Naive thymus-derived CD4-positive, alpha-beta T cell (primary cell): ENCODE measurements around the gene ORAI1. TPM values are rescaled to one million over a fixed set of nuclear protein-coding genes. Genes with fewer than 3 reads are reported as not detected.
"Not testable (repeated sequence)": the region's sequence is repeated elsewhere in the genome, so short reads cannot be mapped to it uniquely, and the experiment has no call there.

Experiments used
- ATAC-seq: fragments of 150-1000 bp; cut with Tn5 transposase; 2 replicates; pipeline ENCODE4 v1.10.0; 2021; ENCODE audit warnings: mild to moderate bottlenecking, moderate library complexity
- CTCF ChIA-PET: fragments of 350-600 bp; sonication (Branson Sonifier 250); formaldehyde crosslinking; loops from one replicate; lab custom pipeline; 2021; ENCODE audit warnings: antibody characterized with exemption; lab: Charles Lee
- POLR2A ChIA-PET: fragments of 350-600 bp; sonication (Branson Sonifier 250); formaldehyde crosslinking; loops from one replicate; lab custom pipeline; 2021; ENCODE audit warnings: antibody characterized with exemption, inconsistent platforms; lab: Charles Lee
- DNase-seq, 9 donors: peaks; one replicate each; pipeline versions ENCODE4 v3.0.0 to v3.0.0-alpha.2; 2020 to 2022; ENCODE audit warnings: mixed read lengths in 1 of 9
- H3K27ac ChIP-seq: one replicate; pipeline ENCODE4 v1.7.0; 2013; ENCODE audit warnings: mild to moderate bottlenecking, low read depth, low read length, moderate library complexity
- H3K27me3 ChIP-seq, 2 donors: one replicate each; pipeline ENCODE4 v1.7.0; 2013; ENCODE audit warnings: low read length in 2 of 2, mild to moderate bottlenecking in 2 of 2, moderate library complexity in 2 of 2; ENCODE audit not compliant: control insufficient read depth in 2 of 2, insufficient read depth in 2 of 2
- H3K36me3 ChIP-seq, 3 experiments: 1 replicate in 2 of 3; 2 replicates in 1 of 3; pipeline ENCODE4 v1.7.0; 2013; ENCODE audit warnings: low read length in 3 of 3, mild to moderate bottlenecking in 3 of 3, moderate library complexity in 1 of 3; ENCODE audit not compliant: insufficient read depth in 3 of 3, control insufficient read depth in 2 of 3
- H3K4me1 ChIP-seq, 2 donors: one replicate each; pipeline ENCODE4 v1.7.0; 2013; ENCODE audit warnings: low read length in 2 of 2, mild to moderate bottlenecking in 2 of 2, moderate library complexity in 1 of 2; ENCODE audit not compliant: control insufficient read depth in 2 of 2, insufficient read depth in 2 of 2
- H3K4me3 ChIP-seq: 2 replicates; pipeline ENCODE4 v1.7.0; 2013; ENCODE audit warnings: mild to moderate bottlenecking, low read length
- H3K9me3 ChIP-seq, 3 experiments: 1 replicate in 2 of 3; 2 replicates in 1 of 3; pipeline ENCODE4 v1.7.0; 2013; ENCODE audit warnings: low read length in 3 of 3; ENCODE audit not compliant: control insufficient read depth in 2 of 3
- H3K27ac Mint-ChIP-seq, 9 donors: one replicate each; pipeline ENCODE4 v1.8.0; 2020 to 2022; ENCODE audit warnings: mixed read lengths in 9 of 9, mild to moderate bottlenecking in 8 of 9, moderate library complexity in 5 of 9, inconsistent platforms in 2 of 9
- H3K27me3 Mint-ChIP-seq, 5 donors: one replicate each; pipeline ENCODE4 v1.8.0; 2021 to 2022; ENCODE audit warnings: mixed read lengths in 5 of 5, mild to moderate bottlenecking in 1 of 5
- H3K36me3 Mint-ChIP-seq, 5 donors: one replicate each; pipeline ENCODE4 v1.8.0; 2020 to 2022; ENCODE audit warnings: mixed read lengths in 5 of 5, mild to moderate bottlenecking in 3 of 5, inconsistent platforms in 1 of 5
- H3K4me1 Mint-ChIP-seq, 7 donors: one replicate each; pipeline ENCODE4 v1.8.0; 2020 to 2022; ENCODE audit warnings: mixed read lengths in 7 of 7, mild to moderate bottlenecking in 3 of 7, inconsistent platforms in 1 of 7
- H3K4me3 Mint-ChIP-seq, 10 donors: one replicate each; pipeline ENCODE4 v1.8.0; 2020 to 2022; ENCODE audit warnings: mild to moderate bottlenecking in 10 of 10, mixed read lengths in 10 of 10, moderate library complexity in 6 of 10, inconsistent platforms in 2 of 10
- H3K9me3 Mint-ChIP-seq, 11 donors: one replicate each; pipeline ENCODE4 v1.8.0; 2020 to 2022; ENCODE audit warnings: mixed read lengths in 11 of 11, mild to moderate bottlenecking in 4 of 11, inconsistent platforms in 1 of 11, moderate library complexity in 1 of 11
- intact Hi-C, 2 donors: fragments of 100-400 bp; cut with micrococcal nuclease; formaldehyde crosslinking; loops; one replicate each; pipeline ENCODE4 v1.15.1; 2023
- polyA plus RNA-seq, 2 donors: library from polyadenylated mRNA; unstranded; fragments of 300-500 nt; fragmentation: Illumina TruSeq; gene quantifications; one replicate each; pipeline ENCODE4 v1.2.3, GENCODE V29; 2021
- total RNA-seq, 6 experiments: library from RNA in 5 of 6; stranded (reverse) in 5 of 6; gene quantifications; 1 replicate in 5 of 6; 2 replicates in 1 of 6; pipeline ENCODE4 v1.2.3 and lab custom pipeline; 2021 to 2026

ORAI1 gene
- total and polyA plus RNA-seq, 7 experiments from 2014 or later: 34.4 to 256 (median 51.9) TPM

- peak overlapping the region in 3 of 9 donors; percentile 5 to 62 (median 51) for H3K27ac Mint-ChIP-seq
- ATAC-seq: no peak
- H3K36me3 ChIP-seq: peaks cover 0 to 6% (median 0%) of the 10 kb centered on the region in 3 experiments
- no peak overlapping the region for H3K27ac ChIP-seq
- H3K9me3 ChIP-seq: no peaks in the 10 kb centered on the region
- POLR2A ChIA-PET: interaction anchor here (0.6 to 1.1 kb wide), 5 partner anchors 19 to 85 kb away, joined by 3 to 4 read pairs (median 3); partner anchors contain the start of gene KDM2B
- peaks cover 15 to 17% of the 10 kb centered on the region in 2 donors for H3K4me1 ChIP-seq
- CTCF ChIA-PET: interaction anchor here (0.6 to 1.2 kb wide), 2 partner anchors 17 to 160 kb away, joined by 3 read pairs; partner anchors contain the start of gene MORN3
- peaks cover 33 to 57% (median 49%) of the 10 kb centered on the region in 7 donors for H3K4me1 Mint-ChIP-seq
- DNase-seq: no peak
- no peak overlapping the region for H3K4me3 Mint-ChIP-seq
- no peak overlapping the region for H3K4me3 ChIP-seq
- peaks cover 0 to 24% (median 11%) of the 10 kb centered on the region in 5 donors for H3K36me3 Mint-ChIP-seq
- no peaks in the 10 kb centered on the region for H3K27me3 ChIP-seq
- peaks cover 0 to 3% (median 0%) of the 10 kb centered on the region in 11 donors for H3K9me3 Mint-ChIP-seq
- intact Hi-C loops: no loop called here
- H3K27me3 Mint-ChIP-seq: no peaks in the 10 kb centered on the region
These were observed 26.6 kb downstream of the ORAI1 start for GRCh38 chr12:121652767-121653497.

GRCh38 chr12:121653999-121654398, 27.7 kb downstream of the ORAI1 start:
- intact Hi-C loops: no loop called here
- peaks cover 0 to 4% (median 0%) of the 10 kb centered on the region in 11 donors for H3K9me3 Mint-ChIP-seq
- DNase-seq (no peak), ATAC-seq (no peak)
- CTCF ChIA-PET: interaction anchor here (1.2 kb wide), 1 partner anchor 16 kb away, joined by 3 read pairs; the partner anchor contains the start of gene MORN3
- POLR2A ChIA-PET: interaction anchor here (1.1 kb wide), 1 partner anchor 16 kb away, joined by 4 read pairs; no protein-coding TSS in a partner anchor
- no peaks in the 10 kb centered on the region for H3K27me3 ChIP-seq
- peak overlapping the region in 7 of 9 donors; percentile 31 to 86 (median 77) for H3K27ac Mint-ChIP-seq
- H3K27me3 Mint-ChIP-seq: no peaks in the 10 kb centered on the region
- H3K4me1 Mint-ChIP-seq: peaks cover 36 to 61% (median 52%) of the 10 kb centered on the region in 7 donors
- H3K4me1 ChIP-seq: peaks cover 22 to 25% of the 10 kb centered on the region in 2 donors
- H3K27ac ChIP-seq: no peak overlapping the region
- H3K9me3 ChIP-seq: no peaks in the 10 kb centered on the region
- H3K36me3 ChIP-seq: peaks cover 0 to 6% (median 0%) of the 10 kb centered on the region in 3 experiments
- peaks cover 0 to 26% (median 11%) of the 10 kb centered on the region in 5 donors for H3K36me3 Mint-ChIP-seq
- no peak overlapping the region for H3K4me3 Mint-ChIP-seq
- no peak overlapping the region for H3K4me3 ChIP-seq

- intact Hi-C loops: no loop called here
- POLR2A ChIA-PET: interaction anchor here (0.7 to 7.8 kb wide), 5 partner anchors 15 to 1693 kb away, joined by 4 to 89 read pairs (median 5); partner anchors contain the start of genes MORN3 and ORAI1
- Mint-ChIP-seq H3K4me3 (no peak overlapping the region), H3K4me1 (peaks cover 38 to 63% (median 58%) of the 10 kb centered on the region in 7 donors), H3K9me3 (peaks cover 0 to 6% (median 0%) of the 10 kb centered on the region in 11 donors), H3K27ac (peak overlapping the region; percentile 20 to 97 (median 71)), H3K27me3 (no peaks in the 10 kb centered on the region), H3K36me3 (peaks cover 0 to 24% (median 5%) of the 10 kb centered on the region in 5 donors)
- Histone ChIP-seq H3K36me3 (peaks cover 0 to 6% (median 0%) of the 10 kb centered on the region in 3 experiments), H3K4me1 (peaks cover 31 to 34% of the 10 kb centered on the region in 2 donors), H3K27ac (no peak overlapping the region), H3K9me3 (no peaks in the 10 kb centered on the region), H3K4me3 (no peak overlapping the region), H3K27me3 (no peaks in the 10 kb centered on the region)
- no peak for ATAC-seq
- no peak for DNase-seq
- CTCF ChIA-PET: interaction anchor here (1.1 to 4.1 kb wide), 4 partner anchors 13 to 31 kb away, joined by 4 to 20 read pairs (median 10); partner anchors contain the start of gene MORN3
These were observed 29.8 kb downstream of the ORAI1 start for GRCh38 chr12:121656122-121656521.

GRCh38 chr12:121657305-121658008, 31.1 kb downstream of the ORAI1 start:
- no peak overlapping the region for H3K4me3 ChIP-seq
- ATAC-seq (no peak), DNase-seq (peak in 1 of 9 donors; percentile 37)
- Mint-ChIP-seq H3K9me3 (peaks cover 0 to 6% (median 0%) of the 10 kb centered on the region in 11 donors), H3K36me3 (peaks cover 0 to 29% (median 5%) of the 10 kb centered on the region in 5 donors), H3K27me3 (no peaks in the 10 kb centered on the region), H3K27ac (peak overlapping the region; percentile 70 to 100 (median 97)), H3K4me3 (peak overlapping the region; percentile 31 to 99 (median 68)), H3K4me1 (peaks cover 43 to 77% (median 64%) of the 10 kb centered on the region in 7 donors)
- peak overlapping the region; percentile 35 for H3K27ac ChIP-seq
- CTCF ChIA-PET: interaction anchor here (1.1 to 4.1 kb wide), 4 partner anchors 11 to 30 kb away, joined by 4 to 20 read pairs (median 10); partner anchors contain the start of gene MORN3
- H3K4me1 ChIP-seq: peaks cover 38 to 47% of the 10 kb centered on the region in 2 donors
- POLR2A ChIA-PET: interaction anchor here (0.6 to 7.8 kb wide), 10 partner anchors 9 to 120 kb away, joined by 3 to 89 read pairs (median 6); partner anchors contain the start of genes KDM2B, MORN3 and ORAI1
- no peaks in the 10 kb centered on the region for H3K36me3 ChIP-seq
- no peaks in the 10 kb centered on the region for H3K27me3 ChIP-seq
- intact Hi-C loops: loop anchor here in 1 of 2 donors (2.0 kb wide), 1 partner anchor 31 kb away; the partner anchor contains the start of gene ORAI1
- no peaks in the 10 kb centered on the region for H3K9me3 ChIP-seq

GRCh38 chr12:121661353-121662105, 35.2 kb downstream of the ORAI1 start:
- ATAC-seq, H3K9me3 ChIP-seq, intact Hi-C loops, H3K4me3 ChIP-seq, H3K9me3 Mint-ChIP-seq, H3K27me3 Mint-ChIP-seq, H3K27me3 ChIP-seq, DNase-seq, H3K36me3 ChIP-seq: not testable (repeated sequence)
- Mint-ChIP-seq H3K4me1 (peaks cover 62 to 95% (median 76%) of the 10 kb centered on the region in 7 donors), H3K4me3 (peak overlapping the region in 6 of 10 donors; percentile 3 to 99 (median 25)), H3K36me3 (peaks cover 0 to 28% (median 14%) of the 10 kb centered on the region in 5 donors), H3K27ac (peak overlapping the region; percentile 52 to 100 (median 97))
- ChIA-PET POLR2A (interaction anchor here (0.6 to 7.8 kb wide), 11 partner anchors 9 to 143 kb away, joined by 3 to 89 read pairs (median 4); partner anchors contain the start of genes MORN3, ORAI1 and SETD1B), CTCF (interaction anchor here (0.6 to 1.2 kb wide), 7 partner anchors 8 to 133 kb away, joined by 3 to 7 read pairs (median 3); partner anchors contain the start of gene MORN3)
- peak overlapping the region; percentile 81 for H3K27ac ChIP-seq
- H3K4me1 ChIP-seq: peaks cover 49 to 80% of the 10 kb centered on the region in 2 donors
